ENCODE results near the gene GCN1.

DNA sequence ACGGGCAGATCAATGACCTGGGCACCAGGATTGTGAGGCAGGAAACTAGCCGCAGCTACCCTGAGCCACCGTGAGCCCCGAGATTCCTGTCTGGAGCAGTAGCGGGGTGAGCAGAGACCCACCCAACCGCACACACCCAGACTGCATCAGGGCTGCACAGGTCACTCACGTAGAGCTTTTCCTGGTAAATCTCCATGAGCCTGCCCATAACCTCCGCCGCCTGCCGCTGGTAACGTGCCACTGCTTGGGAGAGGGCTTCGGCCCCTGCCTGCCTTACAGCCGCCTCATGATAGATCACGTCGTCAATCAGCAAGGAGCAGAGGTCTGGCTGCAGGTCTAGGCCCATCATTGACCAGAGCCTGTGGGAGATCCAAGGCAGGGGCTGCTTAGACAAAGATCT is 39.4 kb downstream of the GCN1 start:
- TF ChIP-seq CTCF (conservative IDR thresholded peaks at IDR 0.05; ENCODE audit: low read length) (no peak), EZH2phosphoT487 (IDR thresholded peaks at IDR 0.05; ENCODE audit: borderline replicate concordance) (no peak)

All from Loucy (cell line).